CD4-positive, alpha-beta T cell treated with Interleukin-17A for 4 hours (primary cell): ENCODE results near the gene NAPG.
A peak's percentile ranks its signal among the peaks of the same experiment; 100 is the strongest.
"Not testable (repeated sequence)": the region's sequence is repeated elsewhere in the genome, so short reads cannot be mapped to it uniquely, and the experiment has no call there.

ENCODE experiments used
- DNase-seq: peaks from one replicate; pipeline ENCODE4 v3.0.0-alpha.2; 2020; ENCODE audit warnings: mixed read lengths

The NAPG gene

GRCh38 chr18:10552226-10552625 is 26.4 kb downstream of the NAPG start:
- no peak for DNase-seq

DNA sequence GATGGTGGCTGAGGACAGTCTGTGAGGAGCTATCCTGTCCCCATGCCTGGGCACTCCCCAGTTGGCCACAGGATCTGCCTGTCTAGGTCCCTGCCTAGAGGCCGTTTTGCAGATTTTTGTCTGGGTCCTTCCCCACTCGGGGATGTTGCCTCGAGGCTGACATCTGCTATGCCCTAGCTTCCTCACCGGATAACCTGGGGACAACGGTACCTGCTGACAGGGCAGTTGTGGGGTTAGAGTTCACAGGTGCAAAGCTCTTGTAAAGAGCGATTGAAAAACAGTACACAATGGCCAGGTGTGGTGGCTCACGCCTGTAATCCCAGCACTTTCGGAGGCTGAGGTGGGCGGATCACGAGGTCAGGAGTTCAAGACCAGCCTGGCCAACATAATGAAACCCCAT is 30.4 kb downstream of the NAPG start:
- not testable (repeated sequence) for DNase-seq

GRCh38 chr18:10557085-10557677 is 31.4 kb downstream of the NAPG start:
- DNase-seq = no peak

GRCh38 chr18:10558243-10558966 is 32.6 kb downstream of the NAPG start:
- DNase-seq = no peak

- DNase-seq = no peak
Measured at GRCh38 chr18:10558967-10559298, 33.1 kb downstream of the NAPG start.

DNA sequence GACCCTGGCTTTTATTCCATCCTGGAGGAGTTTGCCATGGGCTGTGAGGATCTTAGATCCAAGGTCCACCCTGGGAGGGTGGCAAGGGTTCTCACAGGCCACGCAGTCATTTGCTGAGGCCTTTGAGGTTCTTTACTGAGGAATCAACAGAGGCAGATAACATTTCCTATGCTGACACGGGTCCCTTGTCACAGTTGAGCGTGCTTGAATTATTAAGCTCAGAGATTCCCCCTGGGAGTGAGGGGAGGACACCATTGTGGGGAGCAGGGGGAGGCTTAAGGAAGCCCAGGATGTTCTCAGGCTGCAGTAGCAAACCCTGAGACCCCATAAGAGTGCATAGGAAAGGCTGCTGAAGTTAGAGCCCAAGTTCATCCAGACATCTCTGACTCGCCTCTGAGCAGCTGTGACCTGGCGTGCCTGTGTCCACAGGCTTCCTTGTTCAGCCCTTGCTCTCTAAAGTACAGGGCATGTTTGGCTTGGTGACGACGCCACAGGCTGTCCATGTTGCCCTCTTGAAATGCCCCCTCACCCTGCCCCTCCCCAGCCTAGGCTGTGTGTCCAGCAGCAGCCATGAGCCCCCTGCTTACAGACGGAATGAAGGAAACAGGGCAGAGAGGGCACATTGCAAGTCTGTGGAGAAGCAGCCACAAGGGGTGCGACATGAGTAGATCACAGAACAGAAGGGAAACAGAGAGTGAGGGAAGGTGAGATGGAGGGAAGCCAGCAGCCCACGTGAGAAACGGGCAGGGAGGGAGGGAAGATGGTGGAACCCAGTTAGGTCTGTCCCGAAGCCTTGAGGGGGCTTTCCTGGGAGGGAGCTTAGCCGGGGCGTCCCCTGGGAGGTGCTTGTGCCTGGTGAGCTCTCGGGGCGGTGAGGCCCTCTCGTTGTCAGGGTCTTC is 34.0 kb downstream of the NAPG start:
- no peak for DNase-seq

DNA sequence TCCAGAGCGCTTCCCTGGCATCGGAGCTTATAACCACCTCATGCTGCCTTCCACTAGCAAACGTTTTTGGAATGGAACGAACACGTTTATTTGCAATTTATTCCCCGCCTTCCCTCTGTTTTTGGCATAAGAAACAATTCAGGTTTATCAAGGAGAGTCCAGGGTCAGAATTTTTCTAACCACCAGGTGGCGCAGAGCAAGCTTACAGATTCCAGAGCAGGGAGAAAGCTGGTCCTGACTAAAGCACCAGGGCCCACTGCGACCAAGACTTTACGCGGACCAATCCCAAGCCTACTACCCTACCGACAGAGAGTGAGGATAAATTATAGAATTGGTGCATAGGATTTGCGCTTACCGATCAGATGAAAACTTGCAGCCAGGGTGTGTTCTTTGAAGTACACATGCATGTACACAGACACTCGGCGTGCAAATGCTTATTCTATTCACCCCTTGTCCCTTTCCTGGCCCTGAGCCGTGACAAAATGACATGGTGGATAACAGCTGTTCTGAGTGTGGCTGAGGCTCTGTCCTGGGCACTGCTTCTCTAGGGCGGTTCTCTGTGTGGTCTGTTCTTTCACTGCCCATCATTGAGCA is 34.7 kb downstream of the NAPG start:
- DNase-seq = peak; percentile 71

- no peak for DNase-seq
Measured at GRCh38 chr18:10562773-10563160, 36.9 kb downstream of the NAPG start.

- DNase-seq = no peak
Measured at GRCh38 chr18:10563886-10564285, 38.1 kb downstream of the NAPG start.

DNA sequence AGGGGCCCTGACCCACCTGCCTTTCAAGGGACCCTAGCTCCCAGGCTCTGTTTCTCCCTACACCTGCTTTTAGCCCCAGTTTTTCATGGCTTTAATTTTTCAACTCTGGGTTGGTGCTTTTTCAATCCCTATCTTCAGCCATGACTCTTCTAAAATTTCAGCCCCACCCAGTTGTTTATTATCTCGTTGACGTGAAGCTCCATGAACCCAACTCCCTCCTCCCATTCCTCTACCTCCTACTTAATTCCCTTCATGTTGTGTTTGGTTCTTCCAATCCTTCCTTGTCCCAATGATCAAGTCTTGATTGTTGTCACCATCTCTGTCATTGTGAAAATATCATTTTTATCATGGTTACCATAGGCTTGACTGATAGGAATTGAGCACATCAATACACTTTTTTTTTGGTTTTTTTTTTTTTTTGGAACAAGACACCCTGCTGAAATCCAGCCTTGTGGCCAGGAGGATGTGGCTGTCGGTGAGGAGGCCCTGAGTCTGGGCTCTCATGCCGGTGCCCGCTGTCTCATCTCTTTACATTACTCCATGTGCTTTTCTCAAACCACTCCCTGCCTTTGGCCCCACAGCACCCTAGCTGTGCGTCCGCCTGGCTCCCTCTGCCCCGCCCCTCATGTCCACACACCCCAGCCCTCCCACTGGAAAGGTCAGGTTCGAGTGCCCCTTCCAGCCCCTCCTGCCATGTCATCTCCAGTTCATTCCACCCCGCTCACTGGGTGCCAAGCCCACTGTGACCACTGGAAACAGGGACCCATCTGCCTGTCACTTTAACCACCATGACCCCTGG is 39.3 kb downstream of the NAPG start:
- no peak for DNase-seq

GRCh38 chr18:10565835-10566234 is 40.0 kb downstream of the NAPG start:
- DNase-seq = no peak

DNA sequence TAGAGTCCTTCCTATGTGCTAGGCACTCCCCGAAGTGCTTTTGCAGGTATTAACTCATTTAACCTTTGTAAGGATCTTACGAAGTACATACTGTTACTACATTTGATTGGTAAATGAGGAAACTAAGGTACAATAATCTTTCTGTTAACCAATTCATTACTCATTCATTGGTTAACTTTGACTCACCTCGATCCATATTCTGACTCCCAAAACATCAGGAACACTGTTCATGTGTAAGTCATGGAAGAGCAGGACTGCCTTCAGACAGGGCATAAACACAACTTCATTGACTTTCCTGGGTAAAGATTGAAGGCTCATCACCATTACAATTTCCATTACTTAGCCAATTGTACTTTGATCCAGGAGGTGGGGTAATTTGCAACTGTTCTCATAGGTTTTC is 40.6 kb downstream of the NAPG start:
- DNase-seq = no peak

DNA sequence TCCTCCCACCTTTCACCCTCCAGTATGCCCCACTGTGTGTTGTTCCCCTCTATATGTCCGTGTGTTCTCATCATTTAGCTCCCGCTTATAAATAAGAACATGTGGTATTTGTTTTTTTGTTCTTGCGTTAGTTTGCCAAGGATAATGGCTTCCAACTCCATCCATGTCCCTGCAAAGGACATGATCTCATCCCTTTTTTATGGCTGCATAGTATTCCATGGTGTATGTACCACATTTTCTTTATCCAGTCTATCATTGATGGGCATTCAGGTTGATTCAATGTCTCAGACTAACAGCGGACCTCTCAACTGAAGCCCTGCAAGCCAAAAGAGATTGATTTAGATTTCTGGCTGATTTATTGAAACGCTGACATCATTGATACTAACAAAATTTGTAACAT is 44.1 kb downstream of the NAPG start:
- DNase-seq = not testable (repeated sequence)

DNA sequence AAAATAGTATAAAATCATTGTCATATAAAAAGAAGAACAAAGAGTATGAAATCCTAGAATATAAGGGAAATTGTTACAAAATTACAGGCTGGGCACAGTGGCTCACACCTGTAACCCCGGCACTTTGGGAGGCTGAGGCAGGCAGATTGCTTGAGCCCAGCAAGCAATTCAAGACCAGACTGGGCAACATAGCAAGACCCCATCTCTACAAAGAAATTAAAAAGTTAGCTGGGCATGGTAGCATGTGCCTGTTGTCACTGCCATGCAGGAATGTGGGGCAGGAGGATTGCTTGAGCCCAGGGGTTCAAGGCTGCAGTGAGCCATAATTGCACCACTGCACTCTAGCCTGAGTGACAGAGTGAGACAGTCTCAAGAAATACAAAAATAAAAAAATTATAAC is 44.8 kb downstream of the NAPG start:
- DNase-seq = no peak

GRCh38 chr18:10571537-10571936 is 45.7 kb downstream of the NAPG start:
- DNase-seq = no peak

DNA sequence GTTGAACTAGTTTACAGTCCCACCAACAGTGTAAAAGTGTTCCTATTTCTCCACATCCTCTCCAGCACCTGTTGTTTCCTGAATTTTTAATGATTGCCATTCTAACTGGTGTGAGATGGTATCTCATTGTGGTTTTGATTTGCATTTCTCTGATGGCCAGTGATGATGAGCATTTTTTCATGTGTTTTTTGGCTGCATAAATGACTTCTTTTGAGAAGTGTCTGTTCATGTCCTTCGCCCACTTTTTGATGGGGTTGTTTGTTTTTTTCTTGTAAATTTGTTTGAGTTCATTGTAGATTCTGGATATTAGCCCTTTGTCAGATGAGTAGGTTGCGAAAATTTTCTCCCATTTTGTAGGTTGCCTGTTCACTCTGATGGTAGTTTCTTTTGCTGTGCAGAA is 47.4 kb downstream of the NAPG start:
- not testable (repeated sequence) for DNase-seq

DNA sequence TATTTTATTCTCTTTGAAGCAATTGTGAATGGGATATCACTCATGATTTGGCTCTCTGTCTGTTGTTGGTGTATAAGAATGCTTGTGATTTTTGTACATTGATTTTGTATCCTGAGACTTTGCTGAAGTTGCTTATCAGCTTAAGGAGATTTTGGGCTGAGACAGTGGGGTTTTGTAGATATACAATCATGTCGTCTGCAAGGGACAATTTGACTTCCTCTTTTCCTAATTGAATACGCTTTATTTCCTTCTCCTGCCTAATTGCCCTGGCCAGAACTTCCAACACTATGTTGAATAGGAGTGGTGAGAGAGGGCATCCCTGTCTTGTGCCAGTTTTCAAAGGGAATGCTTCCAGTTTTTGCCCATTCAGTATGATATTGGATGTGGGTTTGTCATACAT is 48.6 kb downstream of the NAPG start:
- DNase-seq = not testable (repeated sequence)

DNA sequence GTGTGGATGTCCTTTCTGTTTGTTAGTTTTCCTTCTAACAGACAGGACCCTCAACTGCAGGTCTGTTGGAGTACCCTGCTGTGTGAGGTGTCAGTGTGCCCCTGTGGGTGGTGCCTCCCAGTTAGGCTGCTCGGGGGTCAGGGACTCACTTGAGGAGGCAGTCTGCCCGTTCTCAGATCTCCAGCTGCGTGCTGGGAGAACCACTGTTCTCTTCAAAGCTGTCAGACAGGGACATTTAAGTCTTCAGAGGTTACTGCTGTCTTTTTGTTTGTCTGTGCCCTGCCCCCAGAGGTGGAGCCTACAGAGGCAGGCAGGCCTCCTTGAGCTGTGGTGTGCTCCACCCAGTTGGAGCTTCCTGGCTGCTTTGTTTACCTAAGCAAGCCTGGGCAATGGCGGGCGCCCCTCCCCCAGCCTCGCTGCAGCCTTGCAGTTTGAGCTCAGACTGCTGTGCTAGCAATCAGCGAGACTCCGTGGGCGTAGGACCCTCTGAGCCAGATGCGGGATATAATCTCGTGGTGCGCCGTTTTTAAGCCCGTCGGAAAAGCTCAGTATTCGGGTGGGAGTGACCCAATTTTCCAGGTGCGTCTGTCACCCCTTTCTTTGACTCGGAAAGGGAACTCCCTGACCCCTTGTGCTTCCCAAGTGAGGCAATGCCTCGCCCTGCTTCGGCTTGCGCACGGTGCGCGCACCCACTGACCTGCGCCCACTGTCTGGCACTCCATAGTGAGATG is 52.2 kb downstream of the NAPG start:
- not testable (repeated sequence) for DNase-seq

- not testable (repeated sequence) for DNase-seq
Measured at GRCh38 chr18:10578573-10578899, 52.7 kb downstream of the NAPG start.

DNA sequence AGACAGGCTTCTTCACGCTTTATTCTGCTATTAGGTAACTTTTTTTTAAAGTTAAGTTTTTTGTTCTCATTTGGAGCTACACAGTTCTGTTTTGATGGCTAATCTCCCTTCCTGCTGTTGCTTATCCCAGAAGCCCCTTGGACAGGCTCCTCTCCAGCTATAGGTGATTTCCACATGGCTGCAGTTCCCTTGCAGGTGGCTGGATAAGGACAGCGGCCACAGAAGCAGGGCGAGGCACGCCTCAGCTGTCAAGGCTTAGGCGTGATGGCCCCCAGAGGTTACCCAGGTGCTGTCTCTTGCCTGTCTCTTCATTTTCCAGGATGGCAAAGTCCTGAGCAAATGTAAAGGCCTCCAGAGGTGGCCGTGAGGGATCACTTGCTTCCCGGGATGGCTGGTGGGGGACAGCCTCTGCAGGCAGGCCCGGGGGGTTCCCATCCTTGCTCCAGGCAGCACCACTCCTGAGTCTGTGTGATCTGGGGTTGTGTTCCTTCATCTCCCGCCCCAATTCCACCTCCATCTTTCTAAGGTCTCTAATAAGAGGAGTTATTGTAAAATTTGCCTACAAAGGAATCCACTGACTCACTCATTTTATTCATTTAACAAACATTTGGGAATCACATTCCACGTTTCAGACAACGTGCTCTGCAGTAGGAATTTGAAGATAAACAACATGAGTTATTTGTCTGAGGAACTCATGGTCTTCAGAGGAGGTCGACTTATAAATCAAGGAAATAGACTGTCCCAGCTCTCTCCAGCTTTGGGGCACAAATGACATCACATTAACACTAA is 53.4 kb downstream of the NAPG start:
- no peak for DNase-seq

DNA sequence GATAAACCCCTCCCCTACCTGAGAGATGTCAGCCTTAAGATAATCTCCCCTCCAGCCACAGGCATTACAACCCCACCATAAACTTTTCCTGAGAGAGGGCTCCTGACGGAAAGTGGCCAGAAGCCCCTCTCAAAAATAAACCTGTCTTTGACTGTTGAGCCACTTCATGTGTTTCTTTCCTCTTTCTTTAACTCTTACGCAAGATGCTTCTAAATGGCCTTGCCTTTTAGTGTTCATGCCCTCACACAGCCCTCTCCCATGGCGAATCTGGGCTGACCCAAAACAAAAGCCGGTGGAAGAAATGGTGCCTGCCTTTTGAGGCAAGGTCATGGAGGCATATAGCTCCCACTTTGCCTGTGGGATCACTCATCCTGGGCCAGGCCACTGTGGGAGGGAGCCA is 54.4 kb downstream of the NAPG start:
- no peak for DNase-seq
